HG02588 (cell line): ENCODE results near the gene GARS1.
A peak's percentile ranks its signal among the peaks of the same experiment; 100 is the strongest.
"Not testable (repeated sequence)": the region's sequence is repeated elsewhere in the genome, so short reads cannot be mapped to it uniquely, and the experiment has no call there.

Experiments used
- ATAC-seq: cut with Tn5 transposase; IDR thresholded peaks from one replicate; pipeline ENCODE4 v1.9.1; 2021; ENCODE audit warnings: mild to moderate bottlenecking, moderate library complexity; ENCODE audit not compliant: unreplicated experiment

Gene GARS1

GRCh38 chr7:30594540-30595435, at the start of gene GARS1:
Gene GARS1 (plus strand): TSS chr7:30594878. CDS start chr7:30594922, 44 bp downstream.
- ATAC-seq = peak; percentile 94

GRCh38 chr7:30545791-30546555, 48.7 kb upstream of the GARS1 start:
- no peak for ATAC-seq

GRCh38 chr7:30546596-30546995, 48.1 kb upstream of the GARS1 start:
- no peak for ATAC-seq

GRCh38 chr7:30548845-30549244, 45.8 kb upstream of the GARS1 start:
- no peak for ATAC-seq

GRCh38 chr7:30549931-30550493, 44.7 kb upstream of the GARS1 start:
- ATAC-seq = no peak

GRCh38 chr7:30552330-30552729, 42.3 kb upstream of the GARS1 start:
- ATAC-seq = no peak

GRCh38 chr7:30553141-30553540, 41.5 kb upstream of the GARS1 start:
- ATAC-seq = no peak

GRCh38 chr7:30553546-30553945, 41.1 kb upstream of the GARS1 start:
- no peak for ATAC-seq

GRCh38 chr7:30555525-30555924, 39.2 kb upstream of the GARS1 start:
- no peak for ATAC-seq

GRCh38 chr7:30556840-30557239, 37.8 kb upstream of the GARS1 start:
- ATAC-seq = no peak

GRCh38 chr7:30557245-30557644, 37.4 kb upstream of the GARS1 start:
- no peak for ATAC-seq

GRCh38 chr7:30559611-30560010, 35.1 kb upstream of the GARS1 start:
- ATAC-seq = no peak

GRCh38 chr7:30561389-30561788, 33.3 kb upstream of the GARS1 start:
- ATAC-seq = no peak

- ATAC-seq = no peak
These were observed 32.2 kb upstream of the GARS1 start for GRCh38 chr7:30562498-30562897.

GRCh38 chr7:30562909-30563308, 31.8 kb upstream of the GARS1 start:
- ATAC-seq = no peak

GRCh38 chr7:30563326-30563942, 31.2 kb upstream of the GARS1 start:
- no peak for ATAC-seq

- ATAC-seq = peak; percentile 76
These were observed 30.3 kb upstream of the GARS1 start for GRCh38 chr7:30564243-30564892.

- no peak for ATAC-seq
These were observed 28.1 kb upstream of the GARS1 start for GRCh38 chr7:30566596-30566995.

GRCh38 chr7:30567081-30567480, 27.6 kb upstream of the GARS1 start:
- ATAC-seq = no peak

- not testable (repeated sequence) for ATAC-seq
These were observed 24.4 kb upstream of the GARS1 start for GRCh38 chr7:30570238-30570637.
